ENCODE data around the gene MYH15.

The MYH15 gene

GRCh38 chr3:108334701-108335100 is 175.7 kb downstream of the MYH15 start:
- DNase-seq (ENCODE audit: low read depth in 2 of 2) = no peak

- DNase-seq (ENCODE audit: low read depth in 2 of 2) = no peak
Measured at GRCh38 chr3:108333961-108334360, 176.4 kb downstream of the MYH15 start.

GRCh38 chr3:108331792-108332191 is 178.6 kb downstream of the MYH15 start:
- DNase-seq (ENCODE audit: low read depth in 2 of 2) = no peak

All from fibroblast of skin of left biceps (primary cell).